ENCODE data around the gene MYORG. TPM values are rescaled to one million over a fixed set of nuclear protein-coding genes. Genes with fewer than 3 reads are reported as not detected.

The MYORG gene
- total and polyA plus RNA-seq, 9 of the 15 experiments (the other 6 are each of a cell fraction or from before 2014, with no cell fraction given) = 0.06 to 0.82 (median 0.18) TPM

- TF ChIP-seq ARID4B (CRISPR knock-in tag; IDR thresholded peaks at IDR 0.05) (peak; percentile 80), EP400 (IDR thresholded peaks at IDR 0.05) (peak; percentile 90), FOXJ3 (CRISPR knock-in tag; IDR thresholded peaks at IDR 0.05) (no peak), TAF7 (tag; IDR thresholded peaks at IDR 0.05) (peak; percentile 43; the same call in 1 of the 2 replicates), GTF2B (IDR thresholded peaks at IDR 0.05; ENCODE audit: extremely low read depth, insufficient read length) (peak; percentile 43), ZNF449 (CRISPR knock-in tag; IDR thresholded peaks at IDR 0.05) (no peak), ETV5 (CRISPR knock-in tag; IDR thresholded peaks at IDR 0.05; ENCODE audit: low read depth) (peak; percentile 33; the same call in 1 of the 2 replicates), POLR2AphosphoS5 (IDR thresholded peaks at IDR 0.05; ENCODE audit: control insufficient read depth, insufficient read depth, low read depth, low read length) (peak; percentile 79; the same call in 1 of the 2 replicates), NR3C1 (CRISPR knock-in tag; IDR thresholded peaks at IDR 0.05) (peak; percentile 71; the same call in 1 of the 2 replicates), YY1 (IDR thresholded peaks at IDR 0.05; ENCODE audit: borderline replicate concordance in 1 of 3, control insufficient read depth in 1 of 3, extremely low read depth in 1 of 3, insufficient read depth in 3 of 3, insufficient read length in 1 of 3, insufficient replicate concordance in 2 of 3, low read depth in 1 of 3, low read length in 2 of 3) (peak in 2 of 3 experiments; percentile 12 to 64), POLR3G (IDR thresholded peaks at IDR 0.05; ENCODE audit: extremely low read depth, insufficient read length, insufficient replicate concordance) (no peak), TFAP4 (CRISPR knock-in tag; IDR thresholded peaks at IDR 0.05; ENCODE audit: borderline replicate concordance) (peak; percentile 72), CHD2 (IDR thresholded peaks at IDR 0.05; ENCODE audit: low read depth, low read length) (peak; percentile 95), ATF3 (IDR thresholded peaks at IDR 0.05) (no peak), ATF3 (CRISPR knock-in tag; conservative IDR thresholded peaks at IDR 0.05) (0 out of 2 replicates have a peak, but pooled peaks have one; percentile 14), ATF1 (CRISPR knock-in tag; IDR thresholded peaks at IDR 0.05) (no peak), ATF1 (tag; IDR thresholded peaks at IDR 0.05) (peak; percentile 97)
Measured at GRCh38 chr9:34328987-34329832, 47.5 kb downstream of the MYORG start, which contains the start of the genes KIF24 and NUDT2 (continued).

Measured in K562 (cell line).